ENCODE results near the gene IPO4.

IPO4 gene

GRCh38 chr14:24177891-24178290 is 10.7 kb downstream of the IPO4 start:
- no peak for DNase-seq (ENCODE audit: low read depth in 1 of 2, low spot score in 1 of 2)

- DNase-seq (ENCODE audit: low read depth in 1 of 2, low spot score in 1 of 2) = no peak
Measured at GRCh38 chr14:24177041-24177825, 11.4 kb downstream of the IPO4 start.

- no peak for DNase-seq (ENCODE audit: low read depth in 1 of 2, low spot score in 1 of 2)
Measured at GRCh38 chr14:24176599-24176998, 12.0 kb downstream of the IPO4 start.

- DNase-seq (ENCODE audit: low read depth in 1 of 2, low spot score in 1 of 2) = no peak
Measured at GRCh38 chr14:24172871-24173281, 15.7 kb downstream of the IPO4 start.

GRCh38 chr14:24172261-24172860 is 16.3 kb downstream of the IPO4 start:
- DNase-seq (ENCODE audit: low read depth in 1 of 2, low spot score in 1 of 2) = no peak

- DNase-seq (ENCODE audit: low read depth in 1 of 2, low spot score in 1 of 2) = peak; percentile 44 to 52
Measured at GRCh38 chr14:24171422-24172260, 17.0 kb downstream of the IPO4 start, which contains the start of gene REC8. TSS of gene REC8 (plus strand) at chr14:24172080. CDS start at chr14:24172553, 473 bp downstream.

- DNase-seq (ENCODE audit: low read depth in 1 of 2, low spot score in 1 of 2) = no peak
Measured at GRCh38 chr14:24167469-24168114, 21.0 kb downstream of the IPO4 start.

- DNase-seq (ENCODE audit: low read depth in 1 of 2, low spot score in 1 of 2) = no peak
Measured at GRCh38 chr14:24165785-24166184, 22.8 kb downstream of the IPO4 start.

- no peak for DNase-seq (ENCODE audit: low read depth in 1 of 2, low spot score in 1 of 2)
Measured at GRCh38 chr14:24164518-24164991, 24.1 kb downstream of the IPO4 start.

- DNase-seq (ENCODE audit: low read depth in 1 of 2, low spot score in 1 of 2) = no peak
Measured at GRCh38 chr14:24162093-24162492, 26.5 kb downstream of the IPO4 start.

- peak; percentile 96 to 98 for DNase-seq (ENCODE audit: low read depth in 1 of 2, low spot score in 1 of 2)
Measured at GRCh38 chr14:24160850-24161804, 27.5 kb downstream of the IPO4 start, which contains the start of gene IRF9. TSS of gene IRF9 (plus strand) at chr14:24161265. CDS start at chr14:24162145, 880 bp downstream.

- DNase-seq (ENCODE audit: low read depth in 1 of 2, low spot score in 1 of 2) = no peak
Measured at GRCh38 chr14:24160499-24160849, 28.1 kb downstream of the IPO4 start.

- no peak for DNase-seq (ENCODE audit: low read depth in 1 of 2, low spot score in 1 of 2)
Measured at GRCh38 chr14:24159777-24160498, 28.7 kb downstream of the IPO4 start.

- DNase-seq (ENCODE audit: low read depth in 1 of 2, low spot score in 1 of 2) = no peak
Measured at GRCh38 chr14:24157331-24157730, 31.3 kb downstream of the IPO4 start.

- DNase-seq (ENCODE audit: low read depth in 1 of 2, low spot score in 1 of 2) = no peak
Measured at GRCh38 chr14:24156840-24157239, 31.8 kb downstream of the IPO4 start.

- DNase-seq (ENCODE audit: low read depth in 1 of 2, low spot score in 1 of 2) = no peak
Measured at GRCh38 chr14:24155100-24155499, 33.5 kb downstream of the IPO4 start.

- DNase-seq (ENCODE audit: low read depth in 1 of 2, low spot score in 1 of 2) = no peak
Measured at GRCh38 chr14:24151404-24152080, 37.1 kb downstream of the IPO4 start.

GRCh38 chr14:24150993-24151392 is 37.6 kb downstream of the IPO4 start:
- DNase-seq (ENCODE audit: low read depth in 1 of 2, low spot score in 1 of 2) = no peak

- no peak for DNase-seq (ENCODE audit: low read depth in 1 of 2, low spot score in 1 of 2)
Measured at GRCh38 chr14:24150567-24150966, 38.0 kb downstream of the IPO4 start.

Data from activated T-helper 1 cell treated with anti-CD3 and anti-CD28 coated beads, Interleukin-2, amount 50 U/mL, for 16 hours (primary cell).